HG03571 (cell line): ENCODE measurements around the gene INTS6.

Experiments
- ATAC-seq: cut with Tn5 transposase; IDR thresholded peaks from one replicate; pipeline ENCODE4 v1.9.1; 2021; ENCODE audit not compliant: unreplicated experiment

The INTS6 gene

DNA sequence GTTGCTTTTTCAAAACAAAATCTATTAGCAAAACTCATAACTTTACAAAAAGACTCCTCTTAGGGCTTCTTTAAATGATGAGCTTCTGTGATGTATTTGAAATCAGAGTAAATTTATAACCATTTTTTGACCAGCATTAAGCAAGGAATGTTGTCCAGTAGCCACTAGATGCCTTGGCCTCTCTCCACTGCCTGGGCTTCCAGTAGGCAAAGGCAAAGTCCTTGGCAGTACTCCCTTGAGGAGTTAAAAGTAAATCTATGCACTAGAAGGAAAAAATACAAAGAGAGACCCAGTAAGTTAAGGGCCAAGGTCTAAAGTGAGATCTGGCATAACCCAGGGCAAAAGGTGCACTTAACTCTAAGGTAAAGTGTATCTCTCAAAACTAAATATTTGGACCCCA lies 103.8 kb downstream of the INTS6 start:
- ATAC-seq: no peak

DNA sequence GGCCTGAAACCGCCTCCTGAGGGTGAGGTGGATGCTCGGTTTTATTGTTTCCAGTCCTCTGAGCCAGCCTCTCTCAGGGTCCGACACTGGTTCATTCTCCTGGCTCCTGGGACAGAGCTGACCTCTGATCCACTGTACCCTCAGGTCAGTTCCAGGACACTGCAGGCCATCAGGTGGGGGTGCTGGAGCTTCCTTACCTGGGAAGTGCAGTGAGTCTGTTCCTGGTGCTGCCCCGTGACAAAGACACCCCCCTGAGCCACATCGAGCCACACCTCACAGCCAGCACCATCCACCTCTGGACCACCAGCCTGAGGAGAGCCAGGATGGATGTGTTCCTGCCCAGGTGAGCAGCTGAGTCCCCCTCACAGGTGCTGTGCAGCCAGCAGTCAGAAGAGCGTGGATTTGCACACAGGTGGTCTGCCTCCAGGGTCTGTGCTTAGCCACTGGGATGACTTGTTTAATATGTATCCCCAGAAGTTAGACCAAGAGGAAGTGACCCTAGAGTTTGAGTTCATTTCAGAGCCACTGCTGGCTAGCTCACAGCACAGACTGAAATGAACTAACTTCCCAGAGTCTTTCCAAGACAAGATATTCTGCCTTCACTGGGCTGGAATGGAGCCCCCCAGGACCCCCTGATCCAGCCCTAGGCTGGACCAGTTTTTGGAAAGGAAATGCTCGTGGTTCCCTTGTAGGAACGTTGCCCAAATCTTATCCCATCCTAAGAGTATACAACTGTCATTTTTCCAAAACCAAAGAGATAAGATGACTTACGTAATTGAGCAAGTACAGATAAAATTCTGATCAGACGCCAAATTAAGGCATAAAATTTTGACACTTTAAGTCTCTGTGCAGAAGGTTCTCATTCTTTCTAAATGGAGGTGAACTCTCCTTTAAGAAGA lies 104.5 kb downstream of the INTS6 start:
- no peak for ATAC-seq

DNA sequence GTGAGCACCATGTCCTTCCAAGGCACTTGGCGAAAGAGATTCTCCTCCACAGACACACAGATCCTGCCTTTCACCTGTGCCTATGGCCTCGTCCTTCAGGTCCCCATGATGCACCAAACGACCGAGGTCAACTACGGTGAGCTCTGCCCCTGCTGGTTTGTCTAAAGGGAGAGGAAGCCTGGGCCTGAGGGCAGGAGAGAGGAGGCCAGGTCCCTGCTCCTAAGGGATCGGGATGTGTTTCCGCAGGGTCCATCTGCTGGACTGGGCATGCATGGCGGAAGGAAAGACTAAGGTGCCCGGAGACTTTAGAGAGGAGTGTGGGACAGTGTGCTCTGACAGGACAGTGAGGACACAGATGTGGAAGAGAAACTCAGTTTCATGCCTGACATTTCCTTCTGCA lies 105.7 kb downstream of the INTS6 start:
- ATAC-seq: no peak

DNA sequence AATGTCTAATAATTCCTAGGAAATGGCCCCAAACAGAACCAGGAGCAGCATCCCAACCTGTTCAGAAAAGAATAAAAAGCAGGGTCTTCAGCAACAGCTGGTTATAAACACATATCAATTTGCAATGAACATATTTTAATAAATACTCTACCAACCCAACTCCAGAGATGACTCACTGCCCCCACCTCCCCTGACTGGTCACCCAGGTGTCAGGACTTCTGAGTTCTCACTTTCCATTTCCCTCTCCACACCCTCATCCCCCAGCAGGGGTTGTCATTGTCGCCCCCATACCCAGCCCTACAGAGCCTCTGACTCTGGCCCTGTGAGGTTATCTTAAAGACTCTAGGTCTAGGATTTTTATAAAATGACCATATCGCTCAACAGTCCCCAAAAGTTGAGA lies 106.4 kb downstream of the INTS6 start:
- no peak for ATAC-seq

DNA sequence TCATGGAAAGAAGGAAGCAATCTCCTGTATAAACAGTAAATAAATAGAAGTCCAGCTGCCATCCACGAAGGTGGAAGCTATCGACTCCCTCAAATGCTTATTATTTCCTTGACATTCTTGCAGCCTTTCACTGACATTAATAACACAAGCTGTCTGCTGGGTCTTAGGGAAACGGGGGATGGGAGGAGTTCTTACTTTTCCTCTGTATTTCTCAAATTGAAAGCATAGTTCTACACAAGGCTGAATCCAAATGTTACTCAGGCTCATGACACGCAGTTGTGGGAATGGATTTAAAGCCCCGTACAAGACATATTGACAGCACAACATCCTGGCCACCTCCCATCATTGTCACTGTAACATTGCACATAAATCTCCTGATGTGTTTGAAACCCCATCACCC lies 109.4 kb downstream of the INTS6 start:
- no peak for ATAC-seq

DNA sequence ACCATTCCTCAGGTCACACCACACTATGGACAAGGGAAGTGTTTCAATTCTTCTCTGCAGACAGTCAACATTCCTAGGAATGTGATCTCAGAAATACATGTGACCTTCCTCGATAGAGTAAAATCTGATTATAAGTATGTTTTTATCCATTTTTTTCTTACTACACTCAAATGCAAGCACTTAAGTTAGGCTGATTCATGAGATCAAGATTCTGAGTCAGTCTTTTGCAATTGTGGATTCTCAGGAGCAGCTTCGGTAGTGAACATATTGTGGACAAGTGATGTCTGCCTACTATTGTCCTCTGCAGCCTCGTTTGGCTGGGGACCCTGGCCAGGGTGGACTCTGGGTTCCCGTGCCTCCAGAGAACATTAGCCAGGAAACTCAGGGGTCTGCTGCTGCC lies 110.1 kb downstream of the INTS6 start:
- ATAC-seq: no peak

DNA sequence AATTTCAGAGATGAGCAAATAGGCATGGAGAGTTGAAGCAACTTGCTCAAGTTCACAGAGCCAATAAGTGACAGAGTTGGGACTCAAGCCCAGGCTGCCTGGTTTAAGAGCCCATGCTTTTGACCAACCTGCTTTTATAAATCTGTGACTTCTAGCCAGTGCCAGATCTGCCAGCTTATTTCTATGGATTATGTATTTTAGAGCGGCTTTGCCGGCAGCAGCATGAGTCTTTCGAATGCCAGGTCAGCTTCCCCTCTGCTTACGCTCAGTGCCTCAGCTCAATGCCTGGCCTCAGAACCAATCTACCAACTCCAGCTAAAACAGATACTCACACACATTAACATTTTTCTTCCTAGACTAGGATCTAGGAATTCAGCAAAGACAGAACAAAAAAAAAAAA lies 111.0 kb downstream of the INTS6 start:
- ATAC-seq: no peak

DNA sequence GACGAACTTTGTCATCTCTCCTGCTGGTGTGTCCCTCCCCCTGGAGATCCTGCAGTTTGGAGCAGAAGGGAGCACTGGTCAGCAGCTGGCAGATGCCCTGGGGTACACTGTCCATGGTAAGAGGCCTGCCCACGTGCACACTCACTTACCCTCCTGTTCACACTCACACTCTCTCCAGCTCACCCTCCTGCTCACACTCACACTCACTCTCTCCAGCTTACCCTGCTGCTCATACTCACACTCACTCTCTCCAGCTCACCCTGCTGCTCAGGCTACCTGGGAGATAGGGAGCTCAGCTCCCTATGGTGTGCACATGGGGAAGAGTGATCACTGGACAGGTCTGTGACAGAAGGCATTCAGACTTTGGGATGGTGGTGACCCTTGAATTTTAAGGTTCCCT lies 111.6 kb downstream of the INTS6 start:
- no peak for ATAC-seq

DNA sequence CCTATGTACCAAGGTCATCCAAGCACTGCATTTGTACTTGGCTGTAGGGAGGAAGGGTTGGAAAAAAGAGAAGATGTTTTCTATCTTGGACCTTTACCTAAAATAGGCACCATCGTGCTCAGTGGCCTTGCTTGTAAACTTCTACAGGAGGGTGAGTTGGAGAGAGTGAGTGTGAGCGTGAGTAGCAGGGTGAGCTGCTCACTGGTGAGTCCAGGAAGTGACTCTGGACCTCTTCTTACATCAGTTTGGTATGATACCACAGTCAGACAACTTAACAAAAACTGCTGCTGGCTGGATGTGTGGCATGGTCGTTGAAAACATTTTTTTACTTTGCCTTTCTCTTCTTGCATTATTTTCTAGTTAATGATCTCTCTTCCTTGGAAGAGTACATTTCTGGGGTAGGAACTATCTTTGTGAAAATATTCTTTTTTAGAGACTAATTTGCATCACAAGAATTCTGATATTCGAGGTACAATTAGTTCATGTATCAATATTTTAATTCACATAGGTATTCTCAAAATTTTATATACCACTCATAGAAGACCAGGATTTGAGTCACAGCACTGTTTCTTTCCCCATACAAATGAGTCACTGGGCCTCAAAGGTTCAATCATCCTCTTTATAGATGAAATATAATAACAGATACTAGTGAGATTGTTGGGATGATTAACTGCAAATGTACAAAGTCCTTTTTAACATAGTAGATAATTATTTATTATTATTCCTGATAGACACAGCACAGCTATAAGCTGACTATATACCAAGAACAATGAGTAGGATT lies 112.7 kb downstream of the INTS6 start:
- ATAC-seq: no peak

DNA sequence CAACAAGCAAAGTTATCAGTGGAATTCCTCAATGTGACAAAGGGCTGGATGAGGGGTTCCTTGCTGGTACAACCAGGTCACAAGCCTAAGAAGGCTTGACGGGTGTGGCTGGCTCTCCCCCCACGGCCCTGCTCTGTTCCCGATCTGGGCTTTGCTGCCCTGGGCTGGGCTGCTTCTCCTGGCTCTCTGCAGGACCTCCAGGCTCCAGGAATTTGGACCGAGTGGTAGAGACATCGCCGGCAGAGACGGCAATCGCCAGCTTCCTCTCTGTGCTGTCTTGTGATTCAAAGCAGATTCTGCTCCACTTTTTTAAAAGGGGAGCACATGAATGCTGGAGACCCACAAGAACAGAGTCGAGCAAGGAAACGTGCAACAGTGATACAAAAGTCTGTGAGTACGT lies 113.5 kb downstream of the INTS6 start, which contains the start of gene SERPINE3:
SERPINE3 (plus strand) TSS at position 338 of the 400 bp plus-strand sequence. CDS start 1,401 bp downstream, outside the sequence.
- no peak for ATAC-seq

DNA sequence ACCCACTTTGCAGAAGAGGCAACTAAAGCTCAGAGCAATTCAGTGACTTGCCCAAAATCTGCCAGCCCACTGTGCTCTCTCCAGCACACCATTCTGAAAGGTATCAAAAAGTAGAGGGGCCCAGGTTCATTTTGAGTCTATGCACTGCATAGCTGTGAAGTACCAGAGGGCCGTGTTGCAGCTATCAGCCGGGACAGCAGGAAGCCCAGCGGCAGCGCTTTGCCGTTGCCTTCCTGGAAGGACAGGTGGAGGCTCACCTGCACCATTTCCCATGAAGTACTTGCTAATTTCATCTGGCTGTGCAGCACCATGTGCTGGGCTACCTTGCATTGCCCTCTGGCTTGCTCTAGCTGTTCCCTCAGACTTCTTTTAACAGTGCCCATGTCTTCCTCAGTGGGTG lies 116.1 kb downstream of the INTS6 start:
- ATAC-seq: no peak

DNA sequence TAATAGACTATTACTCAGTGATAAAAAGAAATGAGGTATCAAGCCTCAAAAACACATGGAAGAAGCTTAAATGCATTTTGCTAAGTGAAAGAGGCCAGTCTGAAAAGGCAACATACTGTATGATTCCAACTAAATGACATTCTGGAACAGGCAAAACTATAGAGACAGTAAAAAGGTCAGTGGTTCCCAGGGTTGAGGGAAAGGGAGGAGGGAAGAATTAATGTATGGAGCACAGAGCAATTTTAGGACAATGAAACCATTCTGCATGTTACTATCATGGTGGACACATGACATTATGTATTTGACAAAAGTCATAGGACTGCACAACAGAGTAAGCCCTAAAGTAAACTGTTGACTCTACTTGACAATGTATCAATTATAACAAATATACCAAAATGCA lies 119.0 kb downstream of the INTS6 start:
- ATAC-seq: no peak

DNA sequence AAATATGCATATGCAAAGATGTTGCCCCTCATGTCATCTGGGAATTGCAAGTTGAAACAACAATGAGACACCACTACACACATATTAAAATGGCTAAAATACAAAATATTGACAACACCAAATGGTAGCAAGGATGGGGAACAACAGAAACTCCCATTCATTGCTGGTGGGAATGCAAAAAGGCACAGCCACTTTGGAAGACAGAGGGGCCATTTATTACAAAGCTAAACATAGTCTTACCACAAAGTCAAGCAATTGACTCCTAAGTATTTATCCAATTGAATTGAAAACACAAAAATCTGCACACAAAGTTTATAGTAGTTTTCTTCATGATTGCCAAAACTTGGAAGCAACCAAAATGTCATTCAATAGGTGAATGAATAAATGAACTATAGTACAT lies 119.4 kb downstream of the INTS6 start:
- no peak for ATAC-seq

DNA sequence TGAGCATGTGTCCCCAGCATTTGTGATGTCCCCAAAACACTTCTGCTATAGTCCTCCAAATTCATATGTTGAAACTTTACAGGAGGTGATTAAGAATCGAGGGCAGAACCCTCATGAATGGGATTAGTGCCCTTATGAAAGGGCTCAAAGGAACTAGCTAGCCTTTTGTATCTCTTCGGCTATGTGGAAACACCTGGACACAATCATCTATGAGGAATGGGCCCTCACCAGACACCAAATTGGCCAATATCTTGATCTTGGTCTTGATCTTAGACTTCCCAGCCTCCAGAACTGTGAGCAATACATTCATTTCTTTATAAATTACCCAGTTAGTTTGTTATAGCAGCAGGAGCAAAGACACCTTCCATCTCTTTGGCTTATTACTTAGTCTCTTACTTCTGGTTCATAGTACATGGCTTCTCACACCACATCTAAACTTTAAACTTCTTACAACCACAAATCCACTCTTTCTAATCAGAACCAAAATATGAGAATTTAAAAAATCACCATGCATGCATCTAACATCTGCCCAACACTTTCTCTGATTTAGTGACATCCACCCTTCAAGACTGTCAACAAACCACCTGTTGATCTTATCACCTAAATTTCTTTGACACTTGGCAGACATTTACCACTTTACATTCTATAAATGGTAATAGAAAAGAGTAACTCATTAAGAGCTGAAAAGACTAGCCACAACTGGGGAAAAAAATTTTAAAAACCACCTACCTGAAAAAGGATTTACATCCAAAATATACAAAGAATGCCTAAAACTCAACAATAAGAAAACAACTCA lies 120.1 kb downstream of the INTS6 start:
- ATAC-seq: no peak

DNA sequence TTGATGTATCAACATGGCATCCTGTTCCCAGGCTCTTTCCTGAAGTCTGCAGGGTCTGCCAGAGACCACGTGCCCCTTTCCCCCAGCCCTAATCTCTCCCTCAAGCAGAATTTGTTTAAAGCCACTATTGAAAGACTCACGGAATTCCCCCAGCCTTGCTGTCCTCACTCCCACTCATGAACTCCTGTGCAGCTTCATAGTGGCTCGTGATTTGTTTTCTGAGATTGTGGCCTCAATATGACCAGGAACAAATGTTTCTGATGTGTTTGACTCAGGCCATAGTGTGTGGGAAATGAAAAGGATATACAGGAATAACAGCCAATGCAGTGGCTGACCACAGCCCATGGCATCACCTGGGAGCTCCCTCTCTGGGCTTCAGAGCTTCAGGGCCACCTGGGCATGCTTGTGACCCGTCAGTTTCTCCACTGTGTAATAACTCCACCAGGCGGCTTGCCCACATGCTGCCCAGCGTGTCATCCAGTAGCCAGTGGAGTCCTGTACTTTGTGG lies 121.4 kb downstream of the INTS6 start:
- ATAC-seq: no peak

DNA sequence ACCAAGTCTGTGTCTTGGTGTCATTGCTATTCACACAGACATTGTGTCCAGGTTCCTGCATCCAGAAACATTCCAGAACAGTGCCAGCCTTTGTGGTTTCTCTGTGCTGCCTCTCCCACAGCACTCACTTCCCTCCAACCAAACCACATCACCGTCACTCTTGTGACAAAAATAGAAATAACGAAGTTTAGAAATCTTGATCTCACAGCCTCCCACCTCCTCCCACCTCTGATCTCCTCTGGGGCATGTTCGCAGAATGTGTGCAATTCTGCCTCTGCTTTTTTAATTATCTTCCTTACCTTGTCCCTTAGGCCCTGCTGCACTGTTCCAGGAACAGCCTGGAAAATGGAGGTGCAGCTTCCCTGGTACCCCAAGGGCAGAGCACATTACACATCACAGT lies 122.0 kb downstream of the INTS6 start:
- ATAC-seq: no peak

DNA sequence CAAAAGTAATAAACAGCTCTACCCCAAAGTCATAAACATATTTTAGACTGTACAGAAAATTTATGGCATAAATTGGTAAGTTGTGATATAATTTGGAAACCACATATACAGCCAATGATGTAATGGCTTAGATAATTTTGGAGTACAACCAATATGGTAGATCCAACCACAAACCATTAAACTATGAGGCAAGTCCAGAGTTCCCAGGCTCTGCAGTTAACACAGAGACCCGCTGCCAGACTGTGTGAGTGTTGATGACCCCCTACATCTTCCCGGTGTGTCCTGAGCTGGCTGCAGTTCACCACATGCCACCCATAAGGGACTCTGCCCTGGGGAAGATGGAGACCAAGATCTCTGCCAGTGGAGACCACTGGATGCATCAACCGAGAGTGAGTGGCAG lies 123.2 kb downstream of the INTS6 start:
- no peak for ATAC-seq

DNA sequence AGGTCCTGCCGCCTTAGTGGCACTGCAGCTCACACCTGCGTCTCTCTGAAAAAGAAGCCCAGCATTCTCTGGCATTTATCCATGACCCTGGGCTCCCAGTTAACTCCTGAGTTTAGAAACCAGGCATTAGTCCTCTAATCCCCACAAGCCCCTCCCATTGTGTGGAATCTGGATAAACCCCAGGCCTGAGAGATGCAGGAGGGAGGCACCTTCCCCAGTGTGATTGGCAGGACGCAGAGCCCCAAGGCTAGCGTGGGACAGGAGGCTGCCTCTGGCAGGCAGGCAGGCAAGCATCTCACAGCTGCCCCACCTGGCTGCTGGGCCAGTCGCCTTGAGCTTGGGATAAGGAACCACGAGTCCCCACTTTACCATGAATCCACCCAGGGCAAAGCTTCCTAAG lies 124.3 kb downstream of the INTS6 start:
- no peak for ATAC-seq

DNA sequence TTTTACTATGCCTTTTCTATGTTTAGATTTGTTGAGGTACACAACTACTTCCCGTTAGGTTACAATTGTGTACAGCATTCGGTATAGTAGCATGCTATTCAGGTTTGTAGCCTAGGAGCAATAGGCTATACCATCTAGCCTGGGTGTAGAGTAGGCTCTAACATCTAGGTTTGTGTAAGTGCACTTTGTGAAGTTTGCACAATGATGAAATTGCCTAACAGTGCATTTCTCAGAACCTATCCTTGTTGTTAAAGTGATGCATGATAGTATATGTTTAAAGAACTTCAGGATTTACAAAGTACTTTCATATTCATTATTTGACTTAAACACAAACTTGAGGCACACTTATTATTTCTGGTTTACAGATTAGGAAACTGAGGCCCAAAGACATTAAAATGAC lies 124.9 kb downstream of the INTS6 start:
- ATAC-seq: no peak

DNA sequence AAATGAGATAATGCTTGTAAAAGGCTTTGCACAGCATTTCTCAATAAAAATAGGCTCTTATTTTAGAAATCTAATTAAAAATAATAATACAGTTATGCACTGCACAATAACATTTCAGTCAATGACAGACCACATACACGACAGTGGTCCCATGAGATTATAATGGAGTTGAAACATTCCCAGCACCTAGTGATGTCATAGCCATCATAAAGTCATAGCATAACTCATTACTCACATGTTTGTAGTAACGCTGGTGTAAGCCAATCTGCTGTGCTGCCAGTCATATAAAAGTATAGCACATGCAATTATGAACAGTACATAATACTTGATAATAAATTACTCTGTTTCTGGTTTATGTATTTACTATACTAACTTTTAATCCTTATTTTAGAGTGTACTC lies 126.1 kb downstream of the INTS6 start:
- no peak for ATAC-seq

DNA sequence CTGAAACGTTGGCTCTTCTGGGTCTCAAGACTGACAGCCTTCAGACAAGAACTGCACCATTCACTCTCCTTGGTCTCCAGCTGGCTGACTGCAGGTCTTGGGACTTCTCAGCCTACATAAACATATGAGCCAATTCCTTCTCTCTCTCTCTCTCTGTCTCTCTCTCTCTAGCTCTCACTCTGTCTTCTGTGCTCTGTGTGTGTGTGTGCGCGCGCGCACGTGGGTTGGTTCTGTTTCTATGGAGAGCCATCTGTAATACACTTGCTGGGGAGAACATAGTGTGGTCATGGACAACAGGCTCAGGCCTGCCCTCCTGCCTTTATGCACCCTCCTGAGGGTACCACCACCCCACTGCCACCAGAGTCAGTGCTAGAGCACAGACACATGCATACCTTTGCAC lies 127.0 kb downstream of the INTS6 start:
- ATAC-seq: no peak
